ENCODE results near the gene IL2RA.

Gene IL2RA

GRCh38 chr10:6071181-6072175 is 9.3 kb upstream of the IL2RA start:
- no peak for TF ChIP-seq ZFX (IDR thresholded peaks at IDR 0.05)
- no peak for TF ChIP-seq CTCF (conservative IDR thresholded peaks at IDR 0.05)

GRCh38 chr10:6070660-6071059 is 8.5 kb upstream of the IL2RA start:
- H3K27ac ChIP-seq: no peak overlapping the region
- no peak for TF ChIP-seq ZFX (IDR thresholded peaks at IDR 0.05)
- TF ChIP-seq CTCF (conservative IDR thresholded peaks at IDR 0.05): no peak

More at GRCh38 chr10:6071181-6072175, 9.3 kb upstream of the IL2RA start:
- H3K27ac ChIP-seq: no peak overlapping the region

- no peak overlapping the region for H3K27ac ChIP-seq
- TF ChIP-seq ZFX (IDR thresholded peaks at IDR 0.05): no peak
- no peak for TF ChIP-seq CTCF (conservative IDR thresholded peaks at IDR 0.05)
Observed at GRCh38 chr10:6069081-6069931, 7.1 kb upstream of the IL2RA start.

- H3K27ac ChIP-seq: no peak overlapping the region
- TF ChIP-seq CTCF (conservative IDR thresholded peaks at IDR 0.05) (no peak), ZFX (IDR thresholded peaks at IDR 0.05) (no peak)
Observed at GRCh38 chr10:6068422-6068821, 6.3 kb upstream of the IL2RA start.

- H3K27ac ChIP-seq: no peak overlapping the region
- TF ChIP-seq CTCF (conservative IDR thresholded peaks at IDR 0.05) (no peak), ZFX (IDR thresholded peaks at IDR 0.05) (no peak)
Observed at GRCh38 chr10:6068006-6068405, 5.8 kb upstream of the IL2RA start.

GRCh38 chr10:6067457-6067856 is 5.3 kb upstream of the IL2RA start:
- no peak for TF ChIP-seq CTCF (conservative IDR thresholded peaks at IDR 0.05)
- no peak for TF ChIP-seq ZFX (IDR thresholded peaks at IDR 0.05)
- no peak overlapping the region for H3K27ac ChIP-seq

- TF ChIP-seq ZFX (IDR thresholded peaks at IDR 0.05) (no peak), CTCF (conservative IDR thresholded peaks at IDR 0.05) (no peak)
- no peak overlapping the region for H3K27ac ChIP-seq
Observed at GRCh38 chr10:6065835-6066234, 3.7 kb upstream of the IL2RA start.

Data from C4-2B (cell line).